Prostate gland (tissue), 2 donors: ENCODE results near the gene LGALS1. TPM values are rescaled to one million over a fixed set of nuclear protein-coding genes. Genes with fewer than 3 reads are reported as not detected.
"Not testable (repeated sequence)": the region's sequence is repeated elsewhere in the genome, so short reads cannot be mapped to it uniquely, and the experiment has no call there.

Experiments
- DNase-seq: peaks from one replicate; pipeline ENCODE4 v3.0.0-alpha.2; 2019; ENCODE audit warnings: low spot score
- H3K27ac ChIP-seq, 2 donors: fragments of 200-600 bp; sonication (generic); 2 replicates each; pipeline ENCODE4 v1.5.1; 2017 to 2019
- H3K27me3 ChIP-seq: fragments of 200-600 bp; sonication (generic); replicated peaks from 2 replicates; pipeline ENCODE4 v1.5.1; 2019; ENCODE audit not compliant: insufficient read depth
- H3K36me3 ChIP-seq, 2 donors: fragments of 200-600 bp; sonication (generic); 1 replicate in 1 of 2; 2 replicates in 1 of 2; pipeline versions ENCODE4 v1.5.1 to v1.8.1; 2017 to 2019
- H3K4me1 ChIP-seq: fragments of 200-600 bp; sonication (generic); replicated peaks from 2 replicates; pipeline ENCODE4 v1.5.1; 2019
- H3K4me3 ChIP-seq, 2 donors: fragments of 200-600 bp; sonication (generic); 2 replicates each; pipeline ENCODE4 v1.5.1; 2017 to 2019
- H3K9me3 ChIP-seq: fragments of 200-600 bp; sonication (generic); 2 replicates; pipeline ENCODE4 v1.5.1; 2017
- CTCF ChIP-seq, 4 experiments: fragments of 200-600 bp in 2 of 4; fragments of 450-650 bp in 2 of 4; sonication (generic) in 2 of 4; IDR thresholded peaks; 1 replicate in 3 of 4; 2 replicates in 1 of 4; pipeline ENCODE4 v1.5.1; 2016 to 2019; ENCODE audit warnings: antibody characterized with exemption in 4 of 4, mild to moderate bottlenecking in 2 of 4, moderate library complexity in 2 of 4
- POLR2A ChIP-seq: fragments of 450-650 bp; IDR thresholded peaks from one replicate; pipeline ENCODE4 v1.6.1; 2016; ENCODE audit warnings: antibody characterized with exemption, mild to moderate bottlenecking
- POLR2AphosphoS5 ChIP-seq: sonication (generic); formaldehyde crosslinking; IDR thresholded peaks from one replicate; pipeline ENCODE4 v1.6.1; 2017; ENCODE audit warnings: antibody characterized with exemption
- WGBS: methylation state at CpG from one replicate; pipeline ENCODE4 v1.1.5; 2018; 5-methylcytosine and 5-hydroxymethylcytosine counted together
- intact Hi-C: fragments of 100-400 bp; cut with DNase I; formaldehyde crosslinking; loops from one replicate; pipeline ENCODE4 v1.14.2; 2022
- total RNA-seq, 2 donors: library from RNA; depleted of rRNA; stranded (reverse); fragments of >200 nt; gene quantifications; one replicate each; pipeline ENCODE4 v1.1.0, GENCODE V29; 2016

The LGALS1 gene
- total RNA-seq, 2 donors from 2014 or later: 365 to 1,063 TPM

- H3K9me3 ChIP-seq: no peaks in the 10 kb centered on the region
- WGBS: 87% methylated on average over 10 of the region's 10 CpGs
- H3K27me3 ChIP-seq: no peaks in the 10 kb centered on the region
- H3K4me1 ChIP-seq: no peaks in the 10 kb centered on the region
- TF ChIP-seq POLR2AphosphoS5 (no peak), CTCF (IDR thresholded peaks at IDR 0.05) (no peak), POLR2A (no peak)
- H3K27ac ChIP-seq: no peak overlapping the region
- H3K4me3 ChIP-seq: no peak overlapping the region
- no peaks in the 10 kb centered on the region for H3K36me3 ChIP-seq
- DNase-seq: no peak
- intact Hi-C loops: no loop called here
Observed at GRCh38 chr22:37711490-37711889, 36.1 kb downstream of the LGALS1 start.

- DNase-seq: no peak
- 98% methylated on average over 7 of the region's 7 CpGs for WGBS
- intact Hi-C loops: no loop called here
- Histone ChIP-seq H3K9me3 (no peaks in the 10 kb centered on the region), H3K36me3 (no peaks in the 10 kb centered on the region), H3K27me3 (no peaks in the 10 kb centered on the region), H3K4me3 (no peak overlapping the region), H3K27ac (no peak overlapping the region), H3K4me1 (no peaks in the 10 kb centered on the region)
- TF ChIP-seq POLR2AphosphoS5 (no peak), CTCF (IDR thresholded peaks at IDR 0.05) (no peak), POLR2A (no peak)
Observed at GRCh38 chr22:37713761-37714160, 38.3 kb downstream of the LGALS1 start.

- Histone ChIP-seq H3K27me3 (no peaks in the 10 kb centered on the region), H3K36me3 (no peaks in the 10 kb centered on the region), H3K27ac (no peak overlapping the region), H3K4me1 (no peaks in the 10 kb centered on the region), H3K9me3 (no peaks in the 10 kb centered on the region), H3K4me3 (no peak overlapping the region)
- no peak for TF ChIP-seq POLR2AphosphoS5
- no peak for TF ChIP-seq POLR2A
- no peak for TF ChIP-seq CTCF (IDR thresholded peaks at IDR 0.05)
- no peak for DNase-seq
- intact Hi-C loops: no loop called here
- WGBS: 91% methylated on average over 2 of the region's 2 CpGs
Observed at GRCh38 chr22:37714634-37715033, 39.2 kb downstream of the LGALS1 start.

- H3K4me1 ChIP-seq: no peaks in the 10 kb centered on the region
- no peaks in the 10 kb centered on the region for H3K9me3 ChIP-seq
- TF ChIP-seq CTCF (IDR thresholded peaks at IDR 0.05) (no peak), POLR2A (no peak), POLR2AphosphoS5 (no peak)
- no peak overlapping the region for H3K4me3 ChIP-seq
- H3K36me3 ChIP-seq: no peaks in the 10 kb centered on the region
- no peak overlapping the region for H3K27ac ChIP-seq
- 88% methylated on average over 7 of the region's 7 CpGs for WGBS
- H3K27me3 ChIP-seq: no peaks in the 10 kb centered on the region
- DNase-seq: no peak
- intact Hi-C loops: no loop called here
Observed at GRCh38 chr22:37715760-37716159, 40.3 kb downstream of the LGALS1 start.

GRCh38 chr22:37716708-37717107 is 41.3 kb downstream of the LGALS1 start:
- TF ChIP-seq CTCF (IDR thresholded peaks at IDR 0.05) (no peak), POLR2A (no peak), POLR2AphosphoS5 (no peak)

GRCh38 chr22:37717235-37717634 is 41.8 kb downstream of the LGALS1 start:
- not testable (repeated sequence) for DNase-seq, H3K27me3 ChIP-seq
- WGBS: 76% methylated on average over 7 of the region's 7 CpGs

More at GRCh38 chr22:37716708-37717107, 41.3 kb downstream of the LGALS1 start:
- no peaks in the 10 kb centered on the region for H3K4me1 ChIP-seq
- no peak overlapping the region for H3K4me3 ChIP-seq
- no peak overlapping the region for H3K27ac ChIP-seq
- H3K36me3 ChIP-seq: no peaks in the 10 kb centered on the region
- DNase-seq: no peak
- 93% methylated on average over 9 of the region's 9 CpGs for WGBS
- H3K27me3 ChIP-seq: no peaks in the 10 kb centered on the region
- H3K9me3 ChIP-seq: no peaks in the 10 kb centered on the region
- intact Hi-C loops: no loop called here

GRCh38 chr22:37717746-37718305 is 42.4 kb downstream of the LGALS1 start:
- H3K4me3 ChIP-seq, H3K27me3 ChIP-seq, intact Hi-C loops, H3K36me3 ChIP-seq, H3K27ac ChIP-seq, H3K9me3 ChIP-seq, H3K4me1 ChIP-seq, DNase-seq: not testable (repeated sequence)
- 93% methylated on average over 32 of the region's 38 CpGs for WGBS

More at GRCh38 chr22:37717235-37717634, 41.8 kb downstream of the LGALS1 start:
- H3K9me3 ChIP-seq, H3K4me3 ChIP-seq, H3K36me3 ChIP-seq, H3K27ac ChIP-seq, H3K4me1 ChIP-seq, intact Hi-C loops: not testable (repeated sequence)
